ENCODE results near the gene PIK3CB.

- TF ChIP-seq CTCF (IDR thresholded peaks at IDR 0.05) (no peak), POLR2A (IDR thresholded peaks at IDR 0.05) (no peak), EP300 (IDR thresholded peaks at IDR 0.05) (no peak)
These were observed 32.9 kb downstream of the PIK3CB start for GRCh38 chr3:138801792-138802191.
